ENCODE data around the gene ENO3. TPM values are rescaled to one million over a fixed set of nuclear protein-coding genes. Genes with fewer than 3 reads are reported as not detected.

Gene ENO3
- total and polyA plus RNA-seq, 5 experiments from 2014 or later = 1.5 to 36.7 (median 3.0) TPM

- DNase-seq = peak in 1 of 10 donors; percentile 63
- Mint-ChIP-seq H3K27me3 (no peaks in the 10 kb centered on the region), H3K27ac (peak overlapping the region in 1 of 10 donors; percentile 84)
Measured at GRCh38 chr17:4968486-4969046, 17.6 kb downstream of the ENO3 start.

GRCh38 chr17:4969047-4969550 is 18.2 kb downstream of the ENO3 start:
- ATAC-seq = no peak
- Mint-ChIP-seq H3K9me3 (no peaks in the 10 kb centered on the region), H3K36me3 (peaks cover 0 to 26% (median 2%) of the 10 kb centered on the region in 3 donors), H3K4me3 (peak overlapping the region in 2 of 10 donors; percentile 41 to 63), H3K27me3 (no peaks in the 10 kb centered on the region), H3K4me1 (peaks cover 15 to 28% (median 20%) of the 10 kb centered on the region in 4 donors), H3K27ac (peak overlapping the region in 4 of 10 donors; percentile 35 to 84 (median 64))
- peak in 1 of 10 donors; percentile 61 for DNase-seq
- POLR2A ChIA-PET = interaction anchor here (0.6 to 15.5 kb wide), 12 partner anchors 10 to 258 kb away, joined by 3 to 635 read pairs (median 16); partner anchors contain the start of genes ARRB2, C17orf107, CAMTA2 and ENO3

More at GRCh38 chr17:4968486-4969046, 17.6 kb downstream of the ENO3 start:
- H3K9me3 Mint-ChIP-seq = no peaks in the 10 kb centered on the region
- H3K4me1 Mint-ChIP-seq = peaks cover 15 to 24% (median 20%) of the 10 kb centered on the region in 4 donors
- H3K36me3 Mint-ChIP-seq = peaks cover 0 to 20% (median 2%) of the 10 kb centered on the region in 3 donors
- H3K4me3 Mint-ChIP-seq = peak overlapping the region in 1 of 10 donors; percentile 63
- ATAC-seq = no peak
- POLR2A ChIA-PET = interaction anchor here (0.8 to 15.5 kb wide), 15 partner anchors 10 to 258 kb away, joined by 3 to 635 read pairs (median 6); partner anchors contain the start of genes ARRB2, C17orf107, CAMTA2 and CHRNE

- DNase-seq = peak in 1 of 10 donors; percentile 24
- H3K4me3 Mint-ChIP-seq = peak overlapping the region in 3 of 10 donors; percentile 41 to 63 (median 44)
- POLR2A ChIA-PET = interaction anchor here (0.6 to 15.5 kb wide), 8 partner anchors 9 to 259 kb away, joined by 3 to 635 read pairs (median 16); partner anchors contain the start of genes ARRB2, CAMTA2, ENO3 and INCA1
- H3K27me3 Mint-ChIP-seq = no peaks in the 10 kb centered on the region
- ATAC-seq = no peak
- peak overlapping the region in 5 of 10 donors; percentile 35 to 84 (median 71) for H3K27ac Mint-ChIP-seq
- H3K36me3 Mint-ChIP-seq = peaks cover 0 to 29% (median 2%) of the 10 kb centered on the region in 3 donors
- peaks cover 15 to 28% (median 20%) of the 10 kb centered on the region in 4 donors for H3K4me1 Mint-ChIP-seq
- no peaks in the 10 kb centered on the region for H3K9me3 Mint-ChIP-seq
Measured at GRCh38 chr17:4969551-4970173, 18.7 kb downstream of the ENO3 start.

- Mint-ChIP-seq H3K4me3 (peak overlapping the region in 3 of 10 donors; percentile 9 to 17 (median 14)), H3K27ac (peak overlapping the region in 6 of 10 donors; percentile 22 to 84 (median 77)), H3K4me1 (peaks cover 17 to 25% (median 20%) of the 10 kb centered on the region in 4 donors), H3K9me3 (no peaks in the 10 kb centered on the region), H3K27me3 (no peaks in the 10 kb centered on the region), H3K36me3 (peaks cover 0 to 34% (median 2%) of the 10 kb centered on the region in 3 donors)
- POLR2A ChIA-PET = interaction anchor here (0.6 to 15.5 kb wide), 6 partner anchors 9 to 58 kb away, joined by 3 to 635 read pairs (median 4); partner anchors contain the start of genes CAMTA2, ENO3, PFN1 and RNF167
- ATAC-seq (no peak), DNase-seq (peak in 1 of 10 donors; percentile 46)
Measured at GRCh38 chr17:4970273-4970672, 19.4 kb downstream of the ENO3 start.

GRCh38 chr17:4971826-4972225 is 20.9 kb downstream of the ENO3 start:
- DNase-seq = no peak
- peaks cover 0 to 41% (median 4%) of the 10 kb centered on the region in 3 donors for H3K36me3 Mint-ChIP-seq
- H3K27me3 Mint-ChIP-seq = no peaks in the 10 kb centered on the region
- peaks cover 5 to 19% (median 12%) of the 10 kb centered on the region in 4 donors for H3K4me1 Mint-ChIP-seq
- H3K9me3 Mint-ChIP-seq = no peaks in the 10 kb centered on the region
- POLR2A ChIA-PET = interaction anchor here (0.5 to 15.5 kb wide), 4 partner anchors 13 to 45 kb away, joined by 3 to 635 read pairs (median 4); partner anchors contain the start of genes ENO3, INCA1, KIF1C and PFN1
- no peak overlapping the region for H3K27ac Mint-ChIP-seq
- H3K4me3 Mint-ChIP-seq = no peak overlapping the region
- no peak for ATAC-seq

- Mint-ChIP-seq H3K27ac (no peak overlapping the region), H3K36me3 (peaks cover 0 to 46% (median 5%) of the 10 kb centered on the region in 3 donors)
- POLR2A ChIA-PET = interaction anchor here (0.5 to 15.5 kb wide), 4 partner anchors 8 to 25 kb away, joined by 3 to 635 read pairs (median 3); partner anchors contain the start of genes ENO3, INCA1, KIF1C and PFN1
Measured at GRCh38 chr17:4972322-4972721, 21.4 kb downstream of the ENO3 start.

GRCh38 chr17:4972752-4973151 is 21.8 kb downstream of the ENO3 start:
- Mint-ChIP-seq H3K27me3 (no peaks in the 10 kb centered on the region), H3K4me3 (peak overlapping the region in 1 of 10 donors; percentile 11), H3K27ac (no peak overlapping the region), H3K4me1 (peaks cover 5 to 19% (median 12%) of the 10 kb centered on the region in 4 donors), H3K36me3 (peaks cover 0 to 50% (median 7%) of the 10 kb centered on the region in 3 donors), H3K9me3 (no peaks in the 10 kb centered on the region)
- ATAC-seq (no peak), DNase-seq (no peak)
- POLR2A ChIA-PET = interaction anchor here (0.5 to 15.5 kb wide), 4 partner anchors 7 to 25 kb away, joined by 3 to 635 read pairs (median 3); partner anchors contain the start of genes ENO3, INCA1, KIF1C and PFN1

More at GRCh38 chr17:4972322-4972721, 21.4 kb downstream of the ENO3 start:
- DNase-seq (no peak), ATAC-seq (no peak)
- H3K4me1 Mint-ChIP-seq = peaks cover 5 to 19% (median 12%) of the 10 kb centered on the region in 4 donors
- no peak overlapping the region for H3K4me3 Mint-ChIP-seq
- no peaks in the 10 kb centered on the region for H3K27me3 Mint-ChIP-seq
- H3K9me3 Mint-ChIP-seq = no peaks in the 10 kb centered on the region

GRCh38 chr17:4973256-4974114 is 22.6 kb downstream of the ENO3 start:
- ATAC-seq = no peak
- DNase-seq = no peak
- H3K36me3 Mint-ChIP-seq = peaks cover 0 to 56% (median 10%) of the 10 kb centered on the region in 3 donors
- peaks cover 5 to 19% (median 15%) of the 10 kb centered on the region in 4 donors for H3K4me1 Mint-ChIP-seq
- POLR2A ChIA-PET = interaction anchor here (0.6 to 15.5 kb wide), 2 partner anchors 23 to 26 kb away, joined by 4 to 635 read pairs; partner anchors contain the start of genes ENO3, PFN1, RNF167 and SLC25A11
- peak overlapping the region in 6 of 10 donors; percentile 49 to 83 (median 76) for H3K27ac Mint-ChIP-seq
- H3K27me3 Mint-ChIP-seq = no peaks in the 10 kb centered on the region
- H3K4me3 Mint-ChIP-seq = peak overlapping the region in 1 of 10 donors; percentile 11
- no peaks in the 10 kb centered on the region for H3K9me3 Mint-ChIP-seq

- H3K4me3 Mint-ChIP-seq = no peak overlapping the region
- peaks cover 5 to 25% (median 14%) of the 10 kb centered on the region in 4 donors for H3K4me1 Mint-ChIP-seq
- POLR2A ChIA-PET = interaction anchor here (0.6 to 15.5 kb wide), 2 partner anchors 22 to 26 kb away, joined by 4 to 635 read pairs; partner anchors contain the start of genes ENO3, PFN1, RNF167 and SLC25A11
- ATAC-seq (no peak), DNase-seq (no peak)
- H3K9me3 Mint-ChIP-seq = no peaks in the 10 kb centered on the region
- peaks cover 0 to 63% (median 10%) of the 10 kb centered on the region in 3 donors for H3K36me3 Mint-ChIP-seq
- H3K27ac Mint-ChIP-seq = peak overlapping the region in 5 of 10 donors; percentile 49 to 83 (median 77)
- no peaks in the 10 kb centered on the region for H3K27me3 Mint-ChIP-seq
Measured at GRCh38 chr17:4974115-4974670, 23.3 kb downstream of the ENO3 start.

- H3K4me1 Mint-ChIP-seq = peaks cover 18 to 38% (median 25%) of the 10 kb centered on the region in 4 donors
- H3K27me3 Mint-ChIP-seq = no peaks in the 10 kb centered on the region
- ATAC-seq (no peak), DNase-seq (no peak)
- POLR2A ChIA-PET = interaction anchor here (6.0 kb wide), 1 partner anchor 10 kb away, joined by 37 read pairs; the partner anchor contains the start of gene SPAG7
- H3K36me3 Mint-ChIP-seq = peaks cover 0 to 78% (median 8%) of the 10 kb centered on the region in 3 donors
- H3K27ac Mint-ChIP-seq = no peak overlapping the region
- H3K4me3 Mint-ChIP-seq = no peak overlapping the region
- no peaks in the 10 kb centered on the region for H3K9me3 Mint-ChIP-seq
Measured at GRCh38 chr17:4978726-4979125, 27.8 kb downstream of the ENO3 start.

Data from naive thymus-derived CD8-positive, alpha-beta T cell (primary cell).